Fibroblast of the conjunctiva (primary cell): Measurements from ENCODE around the gene TMEM72.
A peak's percentile ranks its signal among the peaks of the same experiment; 100 is the strongest.

ENCODE experiments used
- DNase-seq: peaks from one replicate; pipeline ENCODE4 v3.0.0-alpha.2; 2010; ENCODE audit warnings: low read depth

TMEM72 gene

DNA sequence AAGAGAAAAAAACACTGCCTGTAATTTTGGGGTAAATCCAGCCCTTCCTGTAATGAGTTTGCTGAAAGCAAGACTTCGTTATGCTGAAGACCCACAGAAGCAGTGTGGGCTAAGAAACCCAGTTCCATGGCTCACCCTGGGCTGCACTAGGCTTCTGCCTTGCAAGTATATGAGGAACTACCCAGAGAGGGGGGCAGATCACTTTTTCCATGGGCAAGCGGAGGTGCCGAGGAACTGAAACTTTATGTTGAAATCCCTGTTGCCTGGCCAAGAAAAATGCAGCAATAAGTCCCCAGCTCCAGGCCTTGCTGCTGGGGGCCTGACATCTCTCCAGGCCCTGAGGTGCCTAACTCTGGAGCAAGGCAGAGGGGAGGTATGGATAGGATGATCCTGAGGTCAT lies 57.0 kb downstream of the TMEM72 start:
- DNase-seq, result no peak

- no peak for DNase-seq
Measured at GRCh38 chr10:44968500-44969400, 57.6 kb downstream of the TMEM72 start.

DNA sequence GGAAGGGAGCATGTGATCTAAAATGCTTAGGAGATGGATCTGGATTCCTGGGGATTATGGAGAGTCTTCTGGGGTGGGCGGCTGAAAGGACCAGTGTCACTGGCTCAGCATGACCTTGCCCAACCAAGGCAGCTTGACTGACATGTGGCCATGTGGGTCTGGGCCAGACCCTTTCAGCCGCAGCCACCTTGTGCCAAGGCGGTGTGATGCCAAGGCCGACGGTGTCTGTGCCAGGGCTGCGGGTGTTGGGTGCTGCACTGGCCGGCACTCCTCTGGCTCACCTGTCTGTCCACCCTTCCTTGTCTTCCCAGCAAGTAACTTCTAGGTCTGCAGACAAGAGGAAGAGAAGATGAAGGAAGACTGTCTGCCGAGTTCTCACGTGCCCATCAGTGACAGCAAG lies 58.7 kb downstream of the TMEM72 start:
- DNase-seq, result no peak

DNA sequence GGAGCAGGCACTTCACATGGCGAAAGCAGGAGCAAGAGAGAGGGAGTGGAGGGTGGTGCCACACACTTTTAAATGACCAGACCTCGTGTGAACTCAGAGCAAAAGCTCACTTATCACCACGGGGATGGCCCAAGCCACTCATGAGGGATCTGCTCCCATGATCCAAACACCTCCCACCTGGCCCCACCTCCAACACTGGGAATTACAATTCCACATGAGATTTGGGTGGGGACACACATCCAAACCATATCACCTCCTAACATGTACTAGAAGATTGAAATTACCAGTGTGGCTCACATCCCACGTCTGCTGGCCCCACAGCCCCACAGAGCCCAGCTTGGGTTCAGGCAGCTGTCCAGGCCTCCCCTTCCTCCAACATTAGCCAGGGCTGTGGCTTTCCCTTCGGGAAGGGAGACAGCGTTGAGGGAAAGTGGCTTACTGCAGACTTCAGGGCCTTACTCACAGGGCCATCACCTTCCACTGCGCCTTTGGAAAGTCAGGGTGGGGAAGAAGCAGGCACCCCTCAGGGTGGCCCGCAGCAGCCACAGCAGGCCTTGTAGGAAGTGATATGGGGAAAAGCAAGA lies 59.8 kb downstream of the TMEM72 start:
- DNase-seq, result no peak

GRCh38 chr10:44971434-44971833 lies 60.3 kb downstream of the TMEM72 start:
- no peak for DNase-seq

DNA sequence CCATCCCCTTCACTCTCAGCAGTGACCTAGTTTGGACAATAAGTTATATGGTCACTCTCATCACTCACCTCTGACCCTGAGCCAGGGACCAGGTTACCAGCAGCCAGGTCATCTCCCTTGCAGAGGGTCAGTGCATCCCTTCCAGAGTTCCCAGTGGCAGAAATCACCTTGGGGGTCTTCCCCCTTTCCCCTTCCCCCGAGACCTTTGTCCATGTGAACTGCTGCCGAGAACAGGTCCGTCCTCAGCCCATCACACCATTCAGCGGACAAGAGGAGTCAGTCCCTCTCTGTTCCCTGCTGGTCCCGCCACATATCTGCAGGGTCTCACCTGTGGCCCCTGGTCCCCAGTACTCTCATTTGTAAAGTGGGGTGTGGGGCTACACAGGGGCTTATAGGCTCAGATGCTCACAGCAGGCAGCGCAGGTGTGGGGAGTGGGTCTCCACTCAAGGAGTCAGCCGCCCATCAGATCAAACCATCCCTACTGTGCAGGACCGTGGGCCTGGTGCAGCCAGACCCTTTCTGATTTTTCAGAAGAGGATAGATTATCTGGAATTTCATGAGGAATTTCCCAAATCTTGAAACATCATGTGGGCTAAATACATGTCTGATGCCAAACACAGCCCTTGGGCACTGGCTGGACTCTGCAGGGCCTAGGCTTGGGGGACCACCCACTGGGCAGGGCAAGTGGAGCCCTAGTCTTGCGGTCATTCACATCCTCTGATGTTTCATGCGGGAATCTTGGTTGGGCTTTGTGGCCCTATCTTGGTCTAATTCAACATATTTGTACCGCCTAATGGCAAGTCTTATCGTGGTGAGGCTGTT lies 61.0 kb downstream of the TMEM72 start:
- DNase-seq, result no peak

GRCh38 chr10:44972874-44973306 lies 61.8 kb downstream of the TMEM72 start:
- DNase-seq, result no peak

- DNase-seq, result no peak
Measured at GRCh38 chr10:44973323-44974081, 62.4 kb downstream of the TMEM72 start.

DNA sequence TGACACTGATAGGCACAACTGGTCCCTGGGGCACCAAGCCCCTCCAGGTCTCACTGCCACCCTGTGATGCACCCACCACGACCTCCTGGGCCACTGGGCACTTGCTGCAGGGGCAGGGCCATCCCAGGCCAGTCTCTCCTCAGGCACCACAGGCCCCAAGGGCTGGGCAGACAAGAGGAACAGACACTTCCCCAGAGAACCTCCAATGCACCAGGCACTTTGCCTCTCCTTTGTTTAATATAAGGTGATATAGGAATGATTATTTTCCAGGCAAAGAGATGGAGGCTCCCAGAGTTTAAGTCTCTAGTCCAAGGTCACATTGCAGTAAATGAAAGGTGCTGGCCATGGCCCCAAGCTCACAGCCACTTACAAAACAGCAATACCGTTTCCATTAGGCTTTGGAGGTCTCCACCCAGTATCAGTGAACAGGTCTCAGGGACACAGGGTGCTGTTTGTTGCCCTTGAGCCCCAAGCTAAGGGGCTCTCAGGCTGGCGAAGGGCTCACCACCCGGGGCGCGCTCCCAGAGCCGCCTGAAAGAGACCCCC lies 63.0 kb downstream of the TMEM72 start:
- no peak for DNase-seq

DNA sequence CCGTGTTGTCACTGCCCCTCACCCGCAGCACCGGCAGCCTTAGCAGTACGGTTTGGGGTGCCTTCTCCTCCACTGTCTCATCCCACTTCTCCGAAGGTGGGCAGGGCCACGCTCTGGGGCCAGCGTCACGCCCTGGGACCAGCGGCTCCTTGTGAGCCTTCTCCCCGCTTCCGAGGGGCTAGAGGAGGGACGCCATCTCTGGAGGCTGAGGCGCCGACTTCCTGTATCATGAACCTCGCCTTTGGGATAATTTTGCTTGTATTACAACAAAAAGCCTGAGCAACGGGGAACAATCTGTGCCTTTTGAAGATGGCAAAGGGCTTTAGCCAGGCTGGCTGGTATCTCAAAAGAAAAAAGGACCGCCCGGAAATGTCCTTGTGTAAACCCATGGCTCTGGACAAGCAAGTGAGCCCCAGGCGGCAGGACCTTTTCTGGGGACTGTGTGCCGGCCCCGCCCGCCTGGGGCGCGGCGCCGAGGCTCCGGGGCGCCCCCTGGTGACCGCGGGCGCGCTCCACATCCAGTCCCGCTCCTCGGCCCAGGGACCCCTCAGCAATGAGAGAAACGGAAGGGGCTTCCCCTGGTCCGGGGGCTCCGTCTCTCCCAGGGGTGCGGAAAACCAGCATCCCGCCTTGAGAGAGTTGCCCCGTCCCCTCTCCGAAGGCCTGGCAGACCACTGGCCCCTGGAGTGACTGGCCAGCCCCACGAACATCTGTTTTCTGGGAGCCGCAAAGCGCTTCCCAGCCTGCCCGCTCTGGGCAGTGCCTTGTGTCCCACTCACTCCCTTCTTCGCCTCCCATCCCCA lies 63.7 kb downstream of the TMEM72 start:
- DNase-seq, result no peak

DNA sequence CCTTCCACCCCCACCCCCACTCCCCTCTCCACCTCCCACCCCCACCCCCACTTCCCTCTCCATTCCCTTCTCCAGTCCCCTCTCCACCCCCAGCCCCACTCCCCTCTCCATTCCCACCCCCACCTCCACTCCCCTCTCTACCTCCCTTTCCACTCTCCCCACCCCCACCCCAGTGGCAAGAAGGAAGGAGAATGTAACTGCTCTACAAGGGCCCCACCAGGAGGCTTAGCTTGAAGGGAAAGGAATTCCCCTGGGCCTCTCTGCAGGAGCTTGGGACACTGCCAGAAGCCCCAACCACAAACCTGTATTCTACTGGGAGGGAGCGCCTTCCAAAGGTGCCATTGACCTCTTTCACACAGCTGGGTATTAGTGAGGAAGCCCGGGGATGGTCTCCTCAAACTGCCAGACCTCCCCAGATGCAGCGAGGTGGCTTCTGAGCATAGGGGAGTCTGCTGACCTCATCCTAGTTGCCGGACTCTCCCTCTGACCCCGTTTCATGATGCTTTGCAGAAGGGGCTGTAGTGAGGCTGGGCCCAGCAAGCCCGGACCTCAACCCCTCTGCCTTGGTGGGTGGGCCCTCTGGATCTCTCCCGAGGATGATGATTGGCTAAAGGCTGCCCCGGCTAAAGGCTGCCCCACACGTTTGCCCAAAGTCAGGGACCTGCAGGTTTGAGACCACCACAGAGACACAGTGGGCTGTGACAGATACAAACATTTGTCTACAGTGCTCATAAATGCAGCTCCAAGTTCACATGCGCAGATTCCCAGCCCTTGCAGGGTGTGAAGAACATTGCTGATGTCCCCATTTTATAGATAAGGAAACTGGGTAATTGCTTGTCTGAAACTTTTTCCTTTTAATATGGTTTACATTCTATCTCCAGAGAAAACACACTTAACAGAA lies 64.5 kb downstream of the TMEM72 start:
- DNase-seq, result no peak

- DNase-seq, result no peak
Measured at GRCh38 chr10:44976352-44977198, 65.4 kb downstream of the TMEM72 start.

DNA sequence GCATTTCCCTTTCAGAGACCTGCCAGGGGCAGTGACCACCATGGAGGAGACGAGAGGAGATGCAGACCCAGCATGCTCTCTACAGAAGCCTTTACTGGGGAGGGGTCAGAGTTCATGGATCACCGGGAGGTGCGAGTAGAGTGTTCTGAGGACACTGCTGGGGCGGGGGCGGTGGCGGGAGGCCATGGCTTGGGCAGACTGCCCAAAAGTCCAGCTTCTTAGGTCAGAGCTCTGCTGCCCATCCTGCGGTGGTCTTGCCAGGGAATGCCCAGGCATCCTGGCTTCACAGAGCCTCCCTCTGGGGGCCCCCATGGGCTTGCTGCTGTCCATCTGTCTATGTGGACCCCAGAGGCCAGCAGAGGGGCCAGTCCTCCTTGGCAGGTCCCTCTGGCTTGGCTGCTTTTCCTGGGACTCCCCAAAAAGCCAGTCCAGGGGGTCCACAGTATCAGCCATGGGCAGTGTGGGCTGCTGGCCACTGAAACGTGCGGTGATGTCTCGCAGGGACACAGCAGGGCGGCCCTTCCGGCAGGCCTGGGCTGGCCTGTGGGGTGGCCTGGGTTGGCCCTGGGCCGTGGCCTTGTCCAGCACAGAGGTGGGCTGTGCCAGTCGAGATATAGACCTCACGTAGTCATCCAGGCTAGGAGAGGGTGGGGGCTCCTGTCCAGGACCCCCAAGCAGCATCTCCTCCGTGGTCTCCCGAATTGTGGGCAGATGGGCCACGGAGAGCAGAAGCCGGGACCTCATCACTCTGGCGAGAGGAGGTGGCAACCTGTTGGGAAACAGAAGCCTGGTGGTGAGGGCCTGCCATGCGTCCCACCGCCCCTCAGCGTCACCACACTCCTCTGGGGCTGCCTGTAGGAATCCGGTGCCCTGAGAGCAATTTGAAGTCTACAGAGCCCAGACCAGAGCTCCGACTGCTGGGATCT lies 66.4 kb downstream of the TMEM72 start:
- DNase-seq, result no peak

DNA sequence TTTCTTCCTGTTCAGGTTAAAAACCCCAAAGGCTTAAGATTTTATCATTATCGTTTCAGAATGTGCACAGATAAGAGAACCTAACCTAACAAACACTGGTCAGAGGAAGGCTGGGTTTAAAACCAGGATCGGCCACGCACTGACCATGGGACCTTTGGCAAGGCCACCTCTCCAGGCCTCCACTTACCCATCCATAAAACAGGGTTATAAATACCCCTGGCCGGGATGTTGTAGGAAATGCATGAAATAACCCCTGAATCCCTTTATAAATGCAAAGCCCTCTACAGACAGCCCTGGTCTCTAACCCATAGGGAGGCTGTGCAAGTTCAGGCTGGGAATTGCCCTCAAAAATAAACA lies 67.1 kb downstream of the TMEM72 start:
- DNase-seq, result no peak

DNA sequence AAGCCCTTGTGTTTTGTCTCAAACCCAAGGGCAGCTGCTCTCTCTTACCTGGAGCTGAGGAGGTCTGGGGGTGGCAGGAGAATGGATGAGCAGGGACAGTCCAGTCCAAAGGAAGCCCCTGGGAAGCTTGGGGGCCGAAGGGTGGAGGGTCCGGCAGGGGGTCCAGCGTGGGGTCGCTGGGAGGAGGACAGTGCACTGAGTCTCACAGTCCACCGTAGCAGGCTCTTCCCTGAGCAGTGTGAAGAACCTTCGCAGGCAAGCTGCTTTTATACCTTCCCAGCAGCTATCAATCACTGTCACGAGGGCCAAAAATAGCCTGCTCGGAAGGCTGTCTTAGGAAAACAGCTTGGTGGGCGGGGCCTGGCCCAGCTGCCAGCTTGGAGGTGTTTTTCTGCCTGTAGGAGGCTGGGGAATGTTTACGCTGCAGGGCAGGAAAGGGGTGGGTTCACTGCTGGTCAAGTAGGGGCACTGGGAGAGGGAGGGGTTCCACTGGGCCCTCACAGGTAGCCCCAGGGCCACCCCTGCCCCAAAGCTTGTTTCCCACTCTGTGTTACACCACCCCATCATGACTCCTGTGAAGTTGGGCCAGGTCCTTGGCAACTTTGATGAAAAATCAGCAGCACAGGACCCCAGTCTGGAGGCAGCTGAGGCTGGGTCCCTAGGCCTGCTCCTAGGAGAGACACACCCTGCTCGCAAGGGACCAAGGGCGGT lies 67.6 kb downstream of the TMEM72 start, which contains the start of gene DEPP1:
DEPP1 (minus strand) TSS at position 240 of the 711 bp plus-strand sequence. CDS start 779 bp downstream, outside the sequence.
- DNase-seq, result peak; percentile 60

DNA sequence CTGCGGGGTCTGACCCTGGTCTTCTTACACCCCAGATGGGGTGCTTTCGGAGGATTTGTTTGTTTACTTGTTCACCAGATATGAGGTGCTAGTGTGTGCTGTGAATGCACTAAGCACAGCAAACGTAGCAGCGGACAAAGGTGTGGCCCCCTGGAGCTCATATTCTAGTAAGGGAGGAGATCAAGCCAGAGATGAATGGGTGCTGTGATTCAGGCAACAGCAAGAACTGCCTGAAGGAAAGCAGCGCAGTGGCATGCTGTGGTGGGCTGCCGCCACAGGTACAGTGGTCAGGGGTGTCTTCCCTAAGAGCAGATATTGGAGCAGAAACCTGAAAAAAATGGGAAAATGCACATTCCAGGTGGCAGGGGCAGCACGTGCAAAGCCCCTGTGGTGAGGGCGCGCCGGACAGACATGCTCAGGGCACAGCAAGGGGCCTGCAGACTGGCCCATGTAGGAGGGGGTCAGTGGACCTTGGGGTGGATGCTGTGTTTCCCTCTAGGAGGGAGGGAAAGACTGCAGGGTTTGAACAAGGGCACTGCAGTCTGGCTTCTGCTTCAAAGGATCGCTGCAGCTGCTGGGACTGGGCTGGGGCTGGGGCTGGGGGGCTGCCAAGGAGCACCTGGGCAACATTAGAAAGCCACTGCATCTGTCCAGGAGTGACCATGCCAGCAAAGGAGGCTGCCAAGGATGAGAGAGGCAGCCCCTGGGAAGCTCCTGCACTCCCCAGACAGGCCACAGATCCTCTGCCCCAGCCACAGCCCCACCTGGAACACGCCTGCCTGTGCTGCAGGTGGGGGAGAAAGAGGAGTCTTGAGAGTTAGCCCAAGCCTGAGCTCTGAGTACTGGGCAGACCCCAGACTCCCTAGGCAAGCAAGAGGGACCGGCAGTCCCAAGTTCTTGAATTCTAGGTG lies 68.4 kb downstream of the TMEM72 start:
- no peak for DNase-seq
